ENCODE data around the gene RPS15. TPM values are rescaled to one million over a fixed set of nuclear protein-coding genes. Genes with fewer than 3 reads are reported as not detected.
A peak's percentile ranks its signal among the peaks of the same experiment; 100 is the strongest.

Gene RPS15
- polyA plus RNA-seq, 1 donor (not counting 4 experiments of a cell fraction or from before 2014, with no cell fraction given), result 795 TPM

DNA sequence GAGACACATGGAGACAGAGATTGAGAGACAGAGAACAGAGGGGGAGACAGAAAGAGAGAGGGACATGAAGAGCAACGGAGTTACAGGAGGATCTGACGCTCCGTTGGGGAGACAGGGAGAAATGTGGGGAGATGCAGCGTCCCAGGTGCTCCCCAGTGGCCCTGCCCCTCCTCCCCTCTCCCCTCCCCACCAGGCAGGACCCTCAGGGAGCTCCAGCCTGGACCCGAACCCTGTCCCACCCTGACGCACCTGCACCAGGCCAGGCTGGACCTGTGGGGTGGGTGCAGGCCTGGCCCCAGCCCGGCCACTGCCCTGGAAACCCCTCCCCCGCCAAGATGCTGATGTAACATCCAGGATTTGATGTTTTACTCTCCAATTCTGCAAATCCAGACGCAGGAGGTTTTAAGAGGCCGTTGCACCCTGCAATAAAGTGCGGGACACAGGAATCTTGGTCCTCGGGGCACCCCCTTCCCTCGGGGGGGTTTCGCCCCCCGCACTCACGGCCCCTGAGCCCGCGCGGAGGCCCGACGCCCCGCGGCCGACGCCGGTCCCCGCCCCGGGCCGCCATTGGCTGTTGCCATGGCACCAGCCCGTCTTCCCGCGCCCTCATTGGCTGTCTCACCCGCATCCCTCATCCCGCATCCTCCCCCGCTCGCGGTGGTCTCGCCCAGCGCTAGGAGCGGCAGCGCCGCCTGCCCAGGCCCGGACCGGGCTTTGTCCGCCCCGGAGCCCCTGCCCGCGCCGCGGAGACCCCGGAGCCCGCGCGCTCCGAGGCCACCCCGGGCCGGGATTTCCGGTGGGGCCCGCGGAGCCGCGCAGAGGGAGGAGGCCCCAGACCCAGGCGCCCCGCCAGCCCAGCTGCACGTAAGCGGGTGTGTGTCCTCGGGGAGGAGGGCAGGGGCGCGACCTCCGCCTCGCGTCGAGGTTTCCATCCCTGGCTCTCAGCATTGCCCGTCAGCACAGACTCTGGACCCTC lies 11.6 kb downstream of the RPS15 start, which contains the start of gene APC2:
APC2 (plus strand) TSS at position 655 of the 976 bp plus-strand sequence. CDS start 2,881 bp downstream, outside the sequence.
- Histone ChIP-seq H3K27ac (ENCODE audit: control insufficient read depth, insufficient read depth, low read length) (no peak within 1 kb of the TSS), H3K79me2 (ENCODE audit: control insufficient read depth, insufficient read depth, low read length) (no peaks in the 10 kb centered on the region), H3K9me1 (ENCODE audit: control insufficient read depth, extremely low read depth, insufficient read depth, low read length) (no peaks in the 10 kb centered on the region), H3K9ac (ENCODE audit: control insufficient read depth, extremely low read depth, insufficient read depth, low read length) (no peak within 1 kb of the TSS), H3K4me1 (ENCODE audit: control insufficient read depth, extremely low read depth, insufficient read depth, low read length) (no peaks in the 10 kb centered on the region), H3K9me3 (ENCODE audit: control insufficient read depth, low read depth, low read length) (no peaks in the 10 kb centered on the region), H3K27me3 (ENCODE audit: control insufficient read depth, extremely low read depth, insufficient read depth, low read length) (peaks cover 84% of the 10 kb centered on the region), H3K4me2 (ENCODE audit: control insufficient read depth, extremely low read depth, insufficient read depth, low read depth, low read length) (no peak within 1 kb of the TSS), H4K20me1 (ENCODE audit: control insufficient read depth, extremely low read depth, insufficient read depth, low read length) (no peaks in the 10 kb centered on the region), H2AFZ (ENCODE audit: control insufficient read depth, low read length) (no peak within 1 kb of the TSS), H3K36me3 (ENCODE audit: control insufficient read depth in 2 of 2, extremely low read depth in 1 of 2, insufficient read depth in 2 of 2, low read length in 2 of 2) (no peaks in the 10 kb centered on the region), H3K4me3 (ENCODE audit: control insufficient read depth in 2 of 3, extremely low read depth in 1 of 3, insufficient read depth in 2 of 3, low read depth in 1 of 3, low read length in 3 of 3) (no peak within 1 kb of the TSS)
- DNase-seq (ENCODE audit: low read depth, low spot score) (no peak), FAIRE-seq (no peak)
- TF ChIP-seq, protein P1, sequence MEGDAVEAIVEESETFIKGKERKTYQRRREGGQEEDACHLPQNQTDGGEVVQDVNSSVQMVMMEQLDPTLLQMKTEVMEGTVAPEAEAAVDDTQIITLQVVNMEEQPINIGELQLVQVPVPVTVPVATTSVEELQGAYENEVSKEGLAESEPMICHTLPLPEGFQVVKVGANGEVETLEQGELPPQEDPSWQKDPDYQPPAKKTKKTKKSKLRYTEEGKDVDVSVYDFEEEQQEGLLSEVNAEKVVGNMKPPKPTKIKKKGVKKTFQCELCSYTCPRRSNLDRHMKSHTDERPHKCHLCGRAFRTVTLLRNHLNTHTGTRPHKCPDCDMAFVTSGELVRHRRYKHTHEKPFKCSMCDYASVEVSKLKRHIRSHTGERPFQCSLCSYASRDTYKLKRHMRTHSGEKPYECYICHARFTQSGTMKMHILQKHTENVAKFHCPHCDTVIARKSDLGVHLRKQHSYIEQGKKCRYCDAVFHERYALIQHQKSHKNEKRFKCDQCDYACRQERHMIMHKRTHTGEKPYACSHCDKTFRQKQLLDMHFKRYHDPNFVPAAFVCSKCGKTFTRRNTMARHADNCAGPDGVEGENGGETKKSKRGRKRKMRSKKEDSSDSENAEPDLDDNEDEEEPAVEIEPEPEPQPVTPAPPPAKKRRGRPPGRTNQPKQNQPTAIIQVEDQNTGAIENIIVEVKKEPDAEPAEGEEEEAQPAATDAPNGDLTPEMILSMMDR (optimal IDR thresholded peaks at IDR 0.05 in 1 of 3, IDR thresholded peaks at IDR 0.05 in 1 of 3, conservative IDR thresholded peaks at IDR 0.05 in 1 of 3; ENCODE audit: extremely low read depth in 1 of 3, insufficient read depth in 2 of 3, low read length in 3 of 3), result no peak
- peak; percentile 62 for TF ChIP-seq EZH2 (IDR thresholded peaks at IDR 0.05; ENCODE audit: low read length)
- dilution Hi-C loops (cut with MboI; ENCODE audit: extremely low pct_ligation_motif_present, low sequenced_read_pairs), result no loop called here

DNA sequence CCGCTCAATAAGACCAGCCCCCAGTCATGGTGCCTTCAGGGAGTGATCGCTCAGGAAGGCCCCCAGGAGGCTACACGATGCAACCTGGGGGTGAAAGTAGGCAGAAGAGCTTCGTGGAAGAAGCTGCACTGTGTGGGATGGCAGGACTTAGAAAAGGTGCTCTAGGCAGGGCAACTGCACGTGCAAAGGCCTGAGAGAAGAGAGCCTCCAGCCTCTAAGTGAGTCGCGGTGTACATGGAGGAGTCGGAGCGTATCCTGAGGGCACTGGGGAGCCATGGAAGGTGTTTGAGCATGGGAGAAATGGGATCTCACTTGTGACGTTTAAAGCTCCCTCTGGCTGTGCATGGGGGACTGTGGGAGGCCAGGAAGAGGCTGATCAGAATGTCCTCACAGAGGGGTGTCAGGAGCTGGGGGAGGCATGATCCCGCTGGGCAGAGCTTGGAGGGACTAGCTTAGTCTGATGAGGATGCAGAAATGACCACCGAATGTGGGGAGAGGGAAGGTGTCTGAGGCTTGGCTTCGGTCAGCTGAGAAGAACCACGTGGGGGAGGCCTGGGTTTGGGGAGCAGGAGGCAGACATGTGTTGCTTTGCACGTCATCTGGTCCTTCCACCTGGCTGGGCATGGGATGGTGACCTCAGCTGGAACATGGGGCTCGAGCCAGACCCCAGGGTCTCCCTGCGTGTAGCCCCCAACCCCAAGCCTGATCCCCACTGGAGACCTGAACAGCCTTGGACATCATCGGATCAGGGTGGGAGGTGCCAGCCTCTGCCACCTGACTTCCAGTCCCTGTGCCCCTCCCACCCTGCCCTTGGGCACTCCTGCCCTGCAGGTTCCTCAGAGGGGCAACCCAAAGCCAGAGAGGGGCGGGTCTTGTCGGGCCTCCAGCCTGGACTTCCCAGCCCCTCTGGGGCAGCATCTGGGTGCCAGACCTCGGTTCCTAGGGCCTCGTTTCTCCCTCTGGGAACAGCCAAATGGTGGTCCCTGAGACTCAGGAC lies 12.8 kb downstream of the RPS15 start:
- TF ChIP-seq EZH2 (IDR thresholded peaks at IDR 0.05; ENCODE audit: low read length), result peak; percentile 50
- TF ChIP-seq, protein P1 (optimal IDR thresholded peaks at IDR 0.05 in 1 of 3, IDR thresholded peaks at IDR 0.05 in 1 of 3, conservative IDR thresholded peaks at IDR 0.05 in 1 of 3; ENCODE audit: extremely low read depth in 1 of 3, insufficient read depth in 2 of 3, low read length in 3 of 3), result no peak
- Histone ChIP-seq H3K9me1 (ENCODE audit: control insufficient read depth, extremely low read depth, insufficient read depth, low read length) (no peaks in the 10 kb centered on the region), H3K9me3 (ENCODE audit: control insufficient read depth, low read depth, low read length) (no peaks in the 10 kb centered on the region), H4K20me1 (ENCODE audit: control insufficient read depth, extremely low read depth, insufficient read depth, low read length) (no peaks in the 10 kb centered on the region), H3K4me1 (ENCODE audit: control insufficient read depth, extremely low read depth, insufficient read depth, low read length) (peaks cover 2% of the 10 kb centered on the region), H3K4me2 (ENCODE audit: control insufficient read depth, extremely low read depth, insufficient read depth, low read depth, low read length) (no peak overlapping the region), H3K79me2 (ENCODE audit: control insufficient read depth, insufficient read depth, low read length) (no peaks in the 10 kb centered on the region), H3K27ac (ENCODE audit: control insufficient read depth, insufficient read depth, low read length) (no peak overlapping the region), H3K36me3 (ENCODE audit: control insufficient read depth in 2 of 2, extremely low read depth in 1 of 2, insufficient read depth in 2 of 2, low read length in 2 of 2) (no peaks in the 10 kb centered on the region), H3K27me3 (ENCODE audit: control insufficient read depth, extremely low read depth, insufficient read depth, low read length) (peaks cover 84% of the 10 kb centered on the region), H3K4me3 (ENCODE audit: control insufficient read depth in 2 of 3, extremely low read depth in 1 of 3, insufficient read depth in 2 of 3, low read depth in 1 of 3, low read length in 3 of 3) (no peak overlapping the region), H2AFZ (ENCODE audit: control insufficient read depth, low read length) (no peak overlapping the region), H3K9ac (ENCODE audit: control insufficient read depth, extremely low read depth, insufficient read depth, low read length) (no peak overlapping the region)
- DNase-seq (ENCODE audit: low read depth, low spot score) (no peak), FAIRE-seq (no peak)
- dilution Hi-C loops (cut with MboI; ENCODE audit: extremely low pct_ligation_motif_present, low sequenced_read_pairs), result no loop called here

Measured in keratinocyte (primary cell).